Testis (tissue), 2 donors: ENCODE measurements around the gene SEMA3G.

Source experiments
- CTCF ChIP-seq, 3 experiments: fragments of 450-650 bp in 2 of 3; fragments of 200-600 bp in 1 of 3; sonication (generic) in 1 of 3; IDR thresholded peaks; one replicate each; pipeline ENCODE4 v1.5.1; 2016 to 2019; ENCODE audit warnings: antibody characterized with exemption in 3 of 3, mild to moderate bottlenecking in 2 of 3, moderate library complexity in 1 of 3
- POLR2A ChIP-seq: fragments of 450-650 bp; IDR thresholded peaks from one replicate; pipeline ENCODE4 v1.6.1; 2017; ENCODE audit warnings: antibody characterized with exemption, mild to moderate bottlenecking, moderate library complexity

- no peak for TF ChIP-seq CTCF (IDR thresholded peaks at IDR 0.05)
- TF ChIP-seq POLR2A: no peak
Measured at GRCh38 chr3:52391096-52391495, 53.8 kb downstream of the SEMA3G start.
